Loucy (cell line): ENCODE measurements around the gene ZBTB21.

Experiments used
- H2AFZ ChIP-seq: fragments of 200-600 bp; sonication (generic); 2 replicates; pipeline ENCODE4 v1.6.0; 2016; ENCODE audit warnings: antibody characterized with exemption, mild to moderate bottlenecking, low read length, moderate library complexity
- H3F3A ChIP-seq: fragments of 200-600 bp; 2 replicates; pipeline ENCODE4 v1.6.0; 2016; ENCODE audit warnings: antibody characterized with exemption, low read depth, mild to moderate bottlenecking
- H3K27me3 ChIP-seq: fragments of 200-600 bp; sonication (generic); 2 replicates; pipeline ENCODE4 v1.6.1; 2014; ENCODE audit warnings: low read length, mild to moderate bottlenecking; ENCODE audit not compliant: insufficient read depth, poor library complexity, severe bottlenecking
- H3K36me3 ChIP-seq: fragments of 200-600 bp; sonication (generic); 2 replicates; pipeline ENCODE4 v1.6.1; 2016; ENCODE audit warnings: low read length; ENCODE audit not compliant: insufficient read depth
- H3K4me1 ChIP-seq: fragments of 200-600 bp; sonication (generic); 2 replicates; pipeline ENCODE4 v1.5.1; 2014; ENCODE audit warnings: low read length, mild to moderate bottlenecking; ENCODE audit not compliant: insufficient read depth, poor library complexity, severe bottlenecking
- H3K4me2 ChIP-seq: fragments of 200-600 bp; sonication (generic); 2 replicates; pipeline ENCODE4 v1.6.0; 2014; ENCODE audit warnings: antibody characterized with exemption, low read length, low read depth, mild to moderate bottlenecking; ENCODE audit not compliant: poor library complexity, severe bottlenecking
- H3K4me3 ChIP-seq: fragments of 200-600 bp; sonication (generic); 2 replicates; pipeline ENCODE4 v1.5.1; 2014; ENCODE audit warnings: low read length, mild to moderate bottlenecking, mixed read lengths; ENCODE audit not compliant: poor library complexity, severe bottlenecking
- H3K79me2 ChIP-seq: fragments of 200-600 bp; sonication (generic); 2 replicates; pipeline ENCODE4 v1.6.1; 2014; ENCODE audit warnings: low read length; ENCODE audit not compliant: insufficient read depth
- H3K9ac ChIP-seq: fragments of 200-600 bp; sonication (generic); 2 replicates; pipeline ENCODE4 v1.6.0; 2014; ENCODE audit warnings: mild to moderate bottlenecking, low read depth, low read length, moderate library complexity; ENCODE audit not compliant: poor library complexity, severe bottlenecking
- H3K9me2 ChIP-seq: fragments of 200-600 bp; sonication (generic); replicated peaks from 2 replicates; pipeline ENCODE4 v1.6.1; 2016; ENCODE audit warnings: low read depth, low read length, mixed read lengths
- H3K9me3 ChIP-seq: fragments of 200-600 bp; sonication (generic); 2 replicates; pipeline ENCODE4 v1.6.1; 2014; ENCODE audit warnings: mild to moderate bottlenecking, antibody characterized with exemption, low read length, low read depth; ENCODE audit not compliant: insufficient read depth
- H4K20me1 ChIP-seq: fragments of 200-600 bp; sonication (generic); 2 replicates; pipeline ENCODE4 v1.6.0; 2014; ENCODE audit warnings: antibody characterized with exemption, low read length, mild to moderate bottlenecking; ENCODE audit not compliant: insufficient read depth, poor library complexity, severe bottlenecking
- CTCF ChIP-seq: fragments of 200-600 bp; sonication (generic); conservative IDR thresholded peaks from 2 replicates; pipeline ENCODE4 v1.5.1; 2014; ENCODE audit warnings: mild to moderate bottlenecking, antibody characterized with exemption, low read length
- EZH2phosphoT487 ChIP-seq: fragments of 200-600 bp; IDR thresholded peaks from 2 replicates; pipeline ENCODE4 v1.6.1; 2018; ENCODE audit warnings: antibody characterized with exemption, mild to moderate bottlenecking, moderate library complexity, borderline replicate concordance

The ZBTB21 gene

GRCh38 chr21:42001781-42002180 is 8.4 kb downstream of the ZBTB21 start:
- Histone ChIP-seq H3K4me3 (no peak overlapping the region), H3K9me2 (no peaks in the 10 kb centered on the region), H3K27me3 (no peaks in the 10 kb centered on the region), H3K36me3 (peaks cover 30% of the 10 kb centered on the region; the same call in 1 of the 2 replicates), H3F3A (no peaks in the 10 kb centered on the region), H2AFZ (no peak overlapping the region), H3K79me2 (peaks cover 89% of the 10 kb centered on the region), H3K9me3 (no peaks in the 10 kb centered on the region; the same call in 1 of the 2 replicates), H3K4me1 (peaks cover 35% of the 10 kb centered on the region), H3K9ac (no peak overlapping the region), H4K20me1 (peaks cover 5% of the 10 kb centered on the region), H3K4me2 (no peak overlapping the region)
- TF ChIP-seq EZH2phosphoT487 (no peak), CTCF (no peak)

GRCh38 chr21:42000908-42001307 is 9.3 kb downstream of the ZBTB21 start:
- Histone ChIP-seq H3K4me1 (peaks cover 29% of the 10 kb centered on the region), H3K4me2 (no peak overlapping the region), H3K9me2 (no peaks in the 10 kb centered on the region), H4K20me1 (peaks cover 4% of the 10 kb centered on the region), H3K27me3 (no peaks in the 10 kb centered on the region), H2AFZ (no peak overlapping the region), H3K36me3 (peaks cover 38% of the 10 kb centered on the region; the same call in 1 of the 2 replicates), H3K9me3 (peaks cover 2% of the 10 kb centered on the region; the same call in 1 of the 2 replicates), H3K9ac (no peak overlapping the region), H3K79me2 (peaks cover 82% of the 10 kb centered on the region), H3K4me3 (no peak overlapping the region), H3F3A (no peaks in the 10 kb centered on the region)
- TF ChIP-seq CTCF (no peak), EZH2phosphoT487 (no peak)

- Histone ChIP-seq H3K9ac (no peak overlapping the region), H2AFZ (no peak overlapping the region), H3F3A (no peaks in the 10 kb centered on the region), H3K4me3 (no peak overlapping the region), H3K9me2 (no peaks in the 10 kb centered on the region), H4K20me1 (no peaks in the 10 kb centered on the region), H3K27me3 (no peaks in the 10 kb centered on the region), H3K4me1 (no peaks in the 10 kb centered on the region), H3K4me2 (no peak overlapping the region), H3K79me2 (peaks cover 52% of the 10 kb centered on the region; the same call in 1 of the 2 replicates), H3K9me3 (peaks cover 7% of the 10 kb centered on the region; the same call in 1 of the 2 replicates), H3K36me3 (peaks cover 65% of the 10 kb centered on the region; the same call in 1 of the 2 replicates)
- TF ChIP-seq CTCF = no peak
- no peak for TF ChIP-seq EZH2phosphoT487
These were observed 12.5 kb downstream of the ZBTB21 start for GRCh38 chr21:41997657-41998056.
